ENCODE data around the gene IRF4. TPM values are rescaled to one million over a fixed set of nuclear protein-coding genes. Genes with fewer than 3 reads are reported as not detected.

The IRF4 gene
- total and polyA plus RNA-seq, 10 donors: 8.7 to 91.3 (median 46.3) TPM

GRCh38 chr6:408599-409102 is 17.1 kb downstream of the IRF4 start:
- intact Hi-C loops (cut with DNase I; ENCODE audit: low total_unique reads): no loop called here
- peaks cover 0 to 38% (median 14%) of the 10 kb centered on the region in 6 donors for H3K4me1 ChIP-seq
- no peak overlapping the region for H3K4me3 ChIP-seq
- no peaks in the 10 kb centered on the region for H3K27me3 ChIP-seq (replicated peaks in 1 of 7)
- H3K9me3 ChIP-seq: peaks cover 0 to under 1% (median 0%) of the 10 kb centered on the region in 8 donors
- DNase-seq: no peak
- peaks cover 0 to 82% (median 4%) of the 10 kb centered on the region in 6 donors for H3K36me3 ChIP-seq
- 27 to 36% (median 33%) methylated on average over 9 of the region's 9 CpGs for WGBS, 5 donors
- peak in 1 of 3 donors; percentile 41 for TF ChIP-seq POLR2AphosphoS5 (IDR thresholded peaks at IDR 0.05)
- TF ChIP-seq CTCF (IDR thresholded peaks at IDR 0.05 in 8 of 11, conservative IDR thresholded peaks at IDR 0.05 in 3 of 11): peak in 8 of 11 experiments; percentile 14 to 51 (median 44)
- TF ChIP-seq POLR2A (IDR thresholded peaks at IDR 0.05): no peak
- peak overlapping the region in 1 of 8 donors; percentile 47 for H3K27ac ChIP-seq

DNA sequence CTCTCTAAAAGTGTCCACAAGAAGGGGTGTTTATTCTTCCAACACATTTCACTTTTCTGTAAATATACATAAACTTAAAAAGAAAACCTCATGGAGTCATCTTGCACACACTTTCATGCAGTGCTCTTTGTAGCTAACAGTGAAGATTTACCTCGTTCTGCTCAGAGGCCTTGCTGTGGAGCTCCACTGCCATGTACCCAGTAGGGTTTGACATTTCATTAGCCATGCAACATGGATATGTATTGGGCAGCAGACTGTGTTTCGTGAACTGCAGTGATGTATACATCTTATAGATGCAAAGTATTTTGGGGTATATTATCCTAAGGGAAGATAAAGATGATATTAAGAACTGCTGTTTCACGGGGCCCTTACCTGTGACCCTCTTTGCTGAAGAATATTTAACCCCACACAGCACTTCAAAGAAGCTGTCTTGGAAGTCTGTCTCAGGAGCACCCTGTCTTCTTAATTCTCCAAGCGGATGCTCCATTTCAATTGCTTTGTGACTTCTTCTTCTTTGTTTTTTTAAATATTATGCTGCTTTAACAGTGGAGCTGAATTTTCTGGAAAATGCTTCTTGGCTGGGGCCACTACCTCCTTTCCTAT is 17.9 kb downstream of the IRF4 start:
- 88 to 98% (median 93%) methylated on average over 4 of the region's 4 CpGs for WGBS, 5 donors
- DNase-seq: no peak
- H3K9me3 ChIP-seq: peaks cover 0 to 9% (median 4%) of the 10 kb centered on the region in 8 donors
- TF ChIP-seq CTCF (IDR thresholded peaks at IDR 0.05 in 8 of 11, conservative IDR thresholded peaks at IDR 0.05 in 3 of 11): no peak
- no peak for TF ChIP-seq POLR2A (IDR thresholded peaks at IDR 0.05)
- TF ChIP-seq POLR2AphosphoS5 (IDR thresholded peaks at IDR 0.05): no peak
- peaks cover 0 to 81% (median 4%) of the 10 kb centered on the region in 6 donors for H3K36me3 ChIP-seq
- peaks cover 0 to 30% (median 6%) of the 10 kb centered on the region in 6 donors for H3K4me1 ChIP-seq
- intact Hi-C loops (cut with DNase I; ENCODE audit: low total_unique reads): no loop called here
- no peak overlapping the region for H3K27ac ChIP-seq
- H3K4me3 ChIP-seq: no peak overlapping the region
- no peaks in the 10 kb centered on the region for H3K27me3 ChIP-seq (replicated peaks in 1 of 7)

- Histone ChIP-seq H3K27me3 (replicated peaks in 1 of 7) (no peaks in the 10 kb centered on the region), H3K27ac (no peak overlapping the region), H3K36me3 (peaks cover 0 to 68% (median 4%) of the 10 kb centered on the region in 6 donors), H3K4me3 (no peak overlapping the region), H3K4me1 (peaks cover 0 to 17% (median 2%) of the 10 kb centered on the region in 6 donors), H3K9me3 (peaks cover 0 to 22% (median 17%) of the 10 kb centered on the region in 8 donors)
- TF ChIP-seq POLR2A (IDR thresholded peaks at IDR 0.05) (no peak), CTCF (IDR thresholded peaks at IDR 0.05 in 8 of 11, conservative IDR thresholded peaks at IDR 0.05 in 3 of 11) (no peak), POLR2AphosphoS5 (IDR thresholded peaks at IDR 0.05) (no peak)
- WGBS, 5 donors: 80 to 92% (median 84%) methylated on average over 15 of the region's 15 CpGs
- intact Hi-C loops (cut with DNase I; ENCODE audit: low total_unique reads): no loop called here
- no peak for DNase-seq
These were observed 19.2 kb downstream of the IRF4 start for GRCh38 chr6:410555-411395.
